ENCODE results near the gene PLEKHA6. TPM values are rescaled to one million over a fixed set of nuclear protein-coding genes. Genes with fewer than 3 reads are reported as not detected.
A peak's percentile ranks its signal among the peaks of the same experiment; 100 is the strongest.

PLEKHA6 gene
- total and polyA plus RNA-seq, 2 of the 8 experiments (the other 6 are each of a cell fraction or from before 2014, with no cell fraction given), result 4.8 to 20.2 TPM

- Histone ChIP-seq H2BK5ac (ENCODE audit: low read depth, low read length) (no peak overlapping the region), H2BK120ac (replicated peaks; ENCODE audit: low read depth, low read length) (no peak overlapping the region), H3K4me3 (ENCODE audit: extremely low read depth in 1 of 4, insufficient read depth in 2 of 4, low read depth in 3 of 4, low read length in 4 of 4) (peak overlapping the region in 1 of 4 experiments; percentile 45; a peak in 2 of 8 replicates), H2BK15ac (ENCODE audit: low read length) (no peak overlapping the region), H3K4me1 (replicated peaks in 1 of 4; ENCODE audit: control insufficient read depth in 3 of 4, insufficient read depth in 4 of 4, low read length in 3 of 4) (peaks cover 13 to 20% (median 18%) of the 10 kb centered on the region in 4 experiments), H3K14ac (ENCODE audit: insufficient read length) (no peak overlapping the region), H3K79me2 (ENCODE audit: control insufficient read depth in 1 of 2, insufficient read depth in 2 of 2, low read length in 2 of 2) (no peaks in the 10 kb centered on the region), H3K36me3 (ENCODE audit: control insufficient read depth in 2 of 4, insufficient read depth in 4 of 4, low read length in 3 of 4) (no peaks in the 10 kb centered on the region), H2BK12ac (ENCODE audit: low read depth, low read length) (no peak overlapping the region), H3K9me3 (ENCODE audit: insufficient read depth in 2 of 2, low read depth in 1 of 2, low read length in 1 of 2) (no peaks in the 10 kb centered on the region), H4K8ac (ENCODE audit: extremely low read depth, insufficient read depth, low read length) (no peak overlapping the region), H3K79me1 (ENCODE audit: low read depth, low read length) (no peaks in the 10 kb centered on the region), H3K23ac (ENCODE audit: insufficient read length) (no peak overlapping the region), H4K20me1 (replicated peaks in 1 of 2; ENCODE audit: control insufficient read depth in 1 of 2, insufficient read depth in 2 of 2, low read length in 2 of 2) (no peaks in the 10 kb centered on the region), H2AFZ (ENCODE audit: low read length) (no peak overlapping the region), H3K4ac (replicated peaks; ENCODE audit: insufficient read length, low read depth, low read length) (no peak overlapping the region), H3K9ac (replicated peaks in 1 of 4; ENCODE audit: extremely low read depth in 1 of 4, low read depth in 3 of 4, low read length in 3 of 4) (no peak overlapping the region), H3K18ac (ENCODE audit: extremely low read depth, low read length) (no peak overlapping the region), H2BK20ac (ENCODE audit: low read length) (no peak overlapping the region), H3K4me2 (ENCODE audit: insufficient read depth in 1 of 2, low read depth in 2 of 2, low read length in 2 of 2) (peak overlapping the region; percentile 56 to 58), H3K56ac (replicated peaks; ENCODE audit: insufficient read length, low read depth, low read length) (no peak overlapping the region), H2AK5ac (ENCODE audit: low read depth, low read length) (no peak overlapping the region), H3K27me3 (replicated peaks in 1 of 4; ENCODE audit: control insufficient read depth in 3 of 4, extremely low read depth in 1 of 4, insufficient read depth in 3 of 4, low read length in 3 of 4) (peaks cover 0 to 9% (median 5%) of the 10 kb centered on the region in 4 experiments; a peak in 4 of 7 replicates), H3K27ac (ENCODE audit: low read depth, low read length) (no peak overlapping the region), H3K23me2 (ENCODE audit: low read depth, low read length) (no peaks in the 10 kb centered on the region), H4K5ac (ENCODE audit: insufficient read length, low read depth, low read length) (no peak overlapping the region), H4K91ac (replicated peaks; ENCODE audit: insufficient read length, low read length) (no peak overlapping the region)
- 10% methylated on average over 5 of the region's 5 CpGs; no CpG with 5 or more reads in 1 of the 2 experiments for WGBS, 2 experiments (ENCODE audit: extremely low coverage in 1 of 2, insufficient coverage in 1 of 2, insufficient read length in 1 of 2, insufficient replicate concordance in 2 of 2, low coverage in 1 of 2, low lambda C conversion rate in 2 of 2, missing lambda C conversion rate in 1 of 2)
- peak in 1 of 2 experiments; percentile 66 for DNase-seq (ENCODE audit: low read depth in 1 of 2, low spot score in 2 of 2)
- ChIA-PET POLR2A (ENCODE audit: partially characterized antibody) (interaction anchor here (0.9 kb wide), 2 partner anchors 104 to 223 kb away, joined by 3 to 6 read pairs; no protein-coding TSS in a partner anchor), CTCF (ENCODE audit: partially characterized antibody) (interaction anchor here (0.6 to 9.5 kb wide), 26 partner anchors 9 to 764 kb away, joined by 3 to 318 read pairs (median 7); partner anchors contain the start of genes GOLT1A, KISS1 and REN)
- TF ChIP-seq FOSL1 (IDR thresholded peaks at IDR 0.05; ENCODE audit: insufficient read depth, low read depth, low read length), result no peak
- no peak for TF ChIP-seq SUZ12 (IDR thresholded peaks at IDR 0.05; ENCODE audit: low read length)
- peak in 1 of 2 experiments; percentile 8; a peak in 1 of 4 replicates for TF ChIP-seq RAD21 (IDR thresholded peaks at IDR 0.05 in 1 of 2, conservative IDR thresholded peaks at IDR 0.05 in 1 of 2; ENCODE audit: low read depth in 2 of 2, low read length in 2 of 2)
- no peak for FAIRE-seq
Measured at GRCh38 chr1:204359131-204359473, 627 bp downstream of the PLEKHA6 start.
